ENCODE measurements around the gene SENP1.

DNA sequence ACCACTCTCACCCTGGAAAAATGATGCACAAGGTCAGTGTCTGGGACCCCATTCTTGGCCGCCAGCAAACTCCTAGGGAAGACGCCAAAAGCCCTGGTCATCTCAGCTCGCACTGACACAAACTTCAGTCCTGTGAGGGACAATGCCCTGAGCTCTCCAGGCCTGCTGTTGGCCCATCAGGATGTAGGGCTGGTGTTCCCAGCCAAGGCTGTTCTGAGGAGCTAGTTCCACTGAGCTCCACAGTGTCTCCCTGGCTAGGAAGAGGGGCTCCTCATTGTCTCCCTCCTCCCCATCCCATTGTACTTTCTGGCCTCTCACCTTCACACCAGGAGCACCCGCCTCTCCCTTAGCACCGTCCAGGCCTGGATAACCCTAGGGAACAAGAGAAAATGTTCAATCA lies 112.4 kb downstream of the SENP1 start:
- TF ChIP-seq, protein P1, sequence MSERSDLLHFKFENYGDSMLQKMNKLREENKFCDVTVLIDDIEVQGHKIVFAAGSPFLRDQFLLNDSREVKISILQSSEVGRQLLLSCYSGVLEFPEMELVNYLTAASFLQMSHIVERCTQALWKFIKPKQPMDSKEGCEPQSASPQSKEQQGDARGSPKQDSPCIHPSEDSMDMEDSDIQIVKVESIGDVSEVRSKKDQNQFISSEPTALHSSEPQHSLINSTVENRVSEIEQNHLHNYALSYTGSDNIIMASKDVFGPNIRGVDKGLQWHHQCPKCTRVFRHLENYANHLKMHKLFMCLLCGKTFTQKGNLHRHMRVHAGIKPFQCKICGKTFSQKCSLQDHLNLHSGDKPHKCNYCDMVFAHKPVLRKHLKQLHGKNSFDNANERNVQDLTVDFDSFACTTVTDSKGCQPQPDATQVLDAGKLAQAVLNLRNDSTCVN (CRISPR knock-in tag; IDR thresholded peaks at IDR 0.05; ENCODE audit: borderline replicate concordance), result no peak
- no peak for TF ChIP-seq PRPF4 (IDR thresholded peaks at IDR 0.05; ENCODE audit: low read depth, low read length, poor library complexity, severe bottlenecking)

Measured in HepG2 (cell line).